Measurements from ENCODE around the gene GATA2. TPM values are rescaled to one million over a fixed set of nuclear protein-coding genes. Genes with fewer than 3 reads are reported as not detected.

Gene GATA2
- total and polyA plus RNA-seq, 2 experiments from 2014 or later = 0.52 to 0.83 TPM

- no peak for ATAC-seq
- H3K4me2 ChIP-seq = no peak overlapping the region
Measured at GRCh38 chr3:128504963-128505730, 12.1 kb upstream of the GATA2 start.

GRCh38 chr3:128504533-128504915 lies 11.5 kb upstream of the GATA2 start:
- Histone ChIP-seq H3K4me1 (ENCODE audit: insufficient read depth) (no peaks in the 10 kb centered on the region), H3K27ac (ENCODE audit: low read depth) (no peak overlapping the region), H3K79me2 (replicated peaks; ENCODE audit: insufficient read depth) (no peaks in the 10 kb centered on the region), H3K36me3 (ENCODE audit: insufficient read depth) (no peaks in the 10 kb centered on the region), H3K27me3 (ENCODE audit: insufficient read depth) (0 out of 2 replicates have a peak, but pooled peaks cover 5% of the 10 kb centered on the region), H3K4me3 (no peak overlapping the region), H2AFZ (no peak overlapping the region), H3K4me2 (no peak overlapping the region), H3F3A (replicated peaks; ENCODE audit: low read depth) (no peaks in the 10 kb centered on the region), H3K9me2 (ENCODE audit: insufficient read depth) (no peaks in the 10 kb centered on the region), H4K20me1 (replicated peaks; ENCODE audit: insufficient read depth) (no peaks in the 10 kb centered on the region)
- Mint-ChIP-seq H3K4me3 (no peak overlapping the region), H3K36me3 (ENCODE audit: low read depth) (no peaks in the 10 kb centered on the region), H3K4me1 (peaks cover 2% of the 10 kb centered on the region; the same call in 1 of the 3 replicates), H3K9me3 (no peaks in the 10 kb centered on the region; the same call in 2 of the 3 replicates), H3K27ac (no peak overlapping the region), H3K27me3 (ENCODE audit: insufficient read depth, low read depth, poor library complexity) (peaks cover 7% of the 10 kb centered on the region)
- no peak for ATAC-seq
- DNase-seq (ENCODE audit: low spot score) = no peak
- TF ChIP-seq, protein P1, sequence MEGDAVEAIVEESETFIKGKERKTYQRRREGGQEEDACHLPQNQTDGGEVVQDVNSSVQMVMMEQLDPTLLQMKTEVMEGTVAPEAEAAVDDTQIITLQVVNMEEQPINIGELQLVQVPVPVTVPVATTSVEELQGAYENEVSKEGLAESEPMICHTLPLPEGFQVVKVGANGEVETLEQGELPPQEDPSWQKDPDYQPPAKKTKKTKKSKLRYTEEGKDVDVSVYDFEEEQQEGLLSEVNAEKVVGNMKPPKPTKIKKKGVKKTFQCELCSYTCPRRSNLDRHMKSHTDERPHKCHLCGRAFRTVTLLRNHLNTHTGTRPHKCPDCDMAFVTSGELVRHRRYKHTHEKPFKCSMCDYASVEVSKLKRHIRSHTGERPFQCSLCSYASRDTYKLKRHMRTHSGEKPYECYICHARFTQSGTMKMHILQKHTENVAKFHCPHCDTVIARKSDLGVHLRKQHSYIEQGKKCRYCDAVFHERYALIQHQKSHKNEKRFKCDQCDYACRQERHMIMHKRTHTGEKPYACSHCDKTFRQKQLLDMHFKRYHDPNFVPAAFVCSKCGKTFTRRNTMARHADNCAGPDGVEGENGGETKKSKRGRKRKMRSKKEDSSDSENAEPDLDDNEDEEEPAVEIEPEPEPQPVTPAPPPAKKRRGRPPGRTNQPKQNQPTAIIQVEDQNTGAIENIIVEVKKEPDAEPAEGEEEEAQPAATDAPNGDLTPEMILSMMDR (conservative IDR thresholded peaks at IDR 0.05; ENCODE audit: low read depth in 2 of 2) = no peak
- TF ChIP-seq NANOG (IDR thresholded peaks at IDR 0.05; ENCODE audit: borderline replicate concordance) (no peak), JUNB (IDR thresholded peaks at IDR 0.05; ENCODE audit: unreplicated experiment) (no peak), POLR2AphosphoS5 (IDR thresholded peaks at IDR 0.05; ENCODE audit: low read depth) (no peak), ETS1 (IDR thresholded peaks at IDR 0.05) (no peak), EZH2phosphoT487 (IDR thresholded peaks at IDR 0.05; ENCODE audit: unreplicated experiment) (no peak), ZNF331 (CRISPR knock-in tag; IDR thresholded peaks at IDR 0.05; ENCODE audit: low read depth) (no peak), EZH2 (IDR thresholded peaks at IDR 0.05; ENCODE audit: low read depth, unreplicated experiment) (no peak)

More at GRCh38 chr3:128504963-128505730, 12.1 kb upstream of the GATA2 start:
- no peaks in the 10 kb centered on the region for H3K27me3 ChIP-seq (ENCODE audit: insufficient read depth)
- no peaks in the 10 kb centered on the region for H3K36me3 ChIP-seq (ENCODE audit: insufficient read depth)
- H3K27ac ChIP-seq (ENCODE audit: low read depth) = no peak overlapping the region
- H3K79me2 ChIP-seq (replicated peaks; ENCODE audit: insufficient read depth) = no peaks in the 10 kb centered on the region
- no peaks in the 10 kb centered on the region for H3K4me1 ChIP-seq (ENCODE audit: insufficient read depth)
- H2AFZ ChIP-seq = no peak overlapping the region
- Mint-ChIP-seq H3K27me3 (ENCODE audit: insufficient read depth, low read depth, poor library complexity) (peaks cover 7% of the 10 kb centered on the region), H3K9me3 (no peaks in the 10 kb centered on the region; the same call in 2 of the 3 replicates), H3K4me3 (no peak overlapping the region), H3K27ac (no peak overlapping the region), H3K4me1 (no peaks in the 10 kb centered on the region; the same call in 2 of the 3 replicates), H3K36me3 (ENCODE audit: low read depth) (no peaks in the 10 kb centered on the region)
- TF ChIP-seq STAT1 (IDR thresholded peaks at IDR 0.05; ENCODE audit: unreplicated experiment) = no peak
- no peak for TF ChIP-seq CREB1 (CRISPR knock-in tag; IDR thresholded peaks at IDR 0.05; ENCODE audit: low read depth)
- no peak for TF ChIP-seq JUNB (IDR thresholded peaks at IDR 0.05; ENCODE audit: unreplicated experiment)
- TF ChIP-seq REST (IDR thresholded peaks at IDR 0.05; ENCODE audit: unreplicated experiment) = no peak
- TF ChIP-seq NANOG (IDR thresholded peaks at IDR 0.05; ENCODE audit: borderline replicate concordance) = no peak
- no peak for TF ChIP-seq ZNF331 (CRISPR knock-in tag; IDR thresholded peaks at IDR 0.05; ENCODE audit: low read depth)
- no peak for TF ChIP-seq POLR2AphosphoS5 (IDR thresholded peaks at IDR 0.05; ENCODE audit: low read depth)
- H3F3A ChIP-seq (replicated peaks; ENCODE audit: low read depth) = no peaks in the 10 kb centered on the region
- no peak overlapping the region for H3K4me3 ChIP-seq
- no peak for DNase-seq (ENCODE audit: low spot score)
- H3K9me2 ChIP-seq (ENCODE audit: insufficient read depth) = no peaks in the 10 kb centered on the region
- no peaks in the 10 kb centered on the region for H4K20me1 ChIP-seq (replicated peaks; ENCODE audit: insufficient read depth)

Data from GM23338 (cell line).